Ovary (tissue), 9 donors: ENCODE measurements around the gene LDB2. TPM values are rescaled to one million over a fixed set of nuclear protein-coding genes. Genes with fewer than 3 reads are reported as not detected.

Source experiments
- DNase-seq, 5 donors: peaks; one replicate each; pipeline ENCODE4 v3.0.0-alpha.2; 2019 to 2020
- H3K27ac ChIP-seq, 2 donors: fragments of 200-600 bp; one replicate each; pipeline versions ENCODE4 v1.5.1 to v1.8.0; 2019 to 2022
- H3K27me3 ChIP-seq: fragments of 200-600 bp; one replicate; pipeline ENCODE4 v1.8.0; 2022
- H3K36me3 ChIP-seq: fragments of 200-600 bp; sonication (generic); one replicate; pipeline ENCODE4 v1.5.1; 2019
- H3K4me1 ChIP-seq: one replicate; pipeline ENCODE4 v1.8.1; 2013; ENCODE audit warnings: mild to moderate bottlenecking, moderate library complexity; ENCODE audit not compliant: insufficient read depth
- H3K4me3 ChIP-seq: fragments of 200-600 bp; sonication (generic); one replicate; pipeline ENCODE4 v1.5.1; 2017
- H3K9me3 ChIP-seq, 2 donors: fragments of 200-600 bp in 1 of 2; sonication (generic) in 1 of 2; one replicate each; pipeline versions ENCODE4 v1.5.1 to v1.8.1; 2013 to 2019; ENCODE audit warnings: mild to moderate bottlenecking in 1 of 2, moderate library complexity in 1 of 2
- EP300 ChIP-seq: sonication (generic); formaldehyde crosslinking; IDR thresholded peaks from one replicate; pipeline ENCODE4 v1.6.1; 2017; ENCODE audit warnings: antibody characterized with exemption
- POLR2A ChIP-seq: fragments of 450-650 bp; IDR thresholded peaks from one replicate; pipeline ENCODE4 v1.6.1; 2017; ENCODE audit warnings: antibody characterized with exemption, mild to moderate bottlenecking, moderate library complexity
- WGBS, 3 donors: extraction: QIAGEN DNeasy Blood & Tissue Kit in 1 of 3; methylation state at CpG; one replicate each; pipeline versions ENCODE4 v1.1.5 to v1.1.7; 2013 to 2017; 5-methylcytosine and 5-hydroxymethylcytosine counted together
- intact Hi-C, 4 donors: fragments of 100-400 bp; cut with DNase I; formaldehyde crosslinking; loops; one replicate each; pipeline versions ENCODE4 v1.11.0 to v1.15.1; 2022 to 2023
- polyA plus RNA-seq, 2 donors: library from polyadenylated mRNA; stranded (reverse); fragments of 200-250 nt in 1 of 2; fragments of 350-450 nt in 1 of 2; fragmentation: Illumina TruSeq in 1 of 2; extraction: RNeasy Lipid Tissue Mini Kit (QIAGEN cat#74804) in 1 of 2; gene quantifications; one replicate each; pipeline ENCODE4 v1.2.3, GENCODE V29; 2013 to 2014
- total RNA-seq, 7 donors: library from RNA; depleted of rRNA in 2 of 7; stranded (reverse); fragments of >200 nt in 2 of 7; fragmentation: NEBNext Ultra II Directional in 3 of 7; extraction: Animal tissue kit (Norgen Biotek cat#: 25700) in 3 of 7; gene quantifications; one replicate each; pipeline versions ENCODE4 v1.1.0 to v1.2.4, GENCODE V29; 2016 to 2023
- TF ChIP-seq, protein P1 (sequence below), 3 donors: fragments of 450-650 bp in 2 of 3; fragments of 200-600 bp in 1 of 3; IDR thresholded peaks; one replicate each; pipeline versions ENCODE4 v1.5.1 to v1.8.0; 2016 to 2022; ENCODE audit warnings: antibody characterized with exemption in 3 of 3, mild to moderate bottlenecking in 1 of 3
- donor health status: DM: no; HTN: no; CAD: no; lungs with moderate emphysema.
- donor health status: DM: no; HTN: no; CAD: no.
- donor health status: Bipolar disorder and iron deficiency.
- donor health status: DM: yes; HTN: yes; CAD: no.
- donor health status: DM: no; HTN: no; CAD: no.
- donor health status: DM: yes; HTN: yes; CAD: no.

LDB2 gene
- total and polyA plus RNA-seq, 9 donors = 17.0 to 89.1 (median 27.4) TPM

DNA sequence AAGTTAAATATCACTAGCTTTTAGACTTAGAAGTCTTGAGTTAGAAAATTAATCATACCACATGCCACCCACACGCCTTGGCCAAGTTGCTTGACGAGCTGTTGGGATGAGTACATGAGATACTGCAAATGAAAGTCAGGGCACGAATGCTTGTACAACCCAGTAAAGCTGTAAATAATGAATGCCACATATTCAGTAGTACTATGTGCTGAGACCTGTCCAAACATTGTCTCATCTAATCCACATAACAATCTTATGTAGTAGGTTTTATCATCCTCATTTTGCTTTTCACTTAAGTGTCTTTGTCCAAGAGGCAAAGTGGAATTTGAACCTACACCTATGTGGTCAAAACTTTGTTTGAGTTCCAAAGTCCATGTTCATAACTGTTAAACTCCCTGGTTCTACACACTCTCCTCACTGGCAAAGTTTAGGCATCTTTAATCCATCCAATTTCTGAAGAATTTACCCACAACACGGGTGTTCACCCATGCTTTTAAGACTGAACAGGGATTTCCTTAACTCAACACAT is 74.1 kb downstream of the LDB2 start:
- Histone ChIP-seq H3K4me1 (peaks cover 5% of the 10 kb centered on the region), H3K4me3 (no peak overlapping the region), H3K36me3 (no peaks in the 10 kb centered on the region), H3K27ac (no peak overlapping the region), H3K27me3 (no peaks in the 10 kb centered on the region), H3K9me3 (no peaks in the 10 kb centered on the region)
- intact Hi-C loops = no loop called here
- 85 to 93% (median 92%) methylated on average over 4 of the region's 4 CpGs for WGBS, 3 donors
- DNase-seq = no peak
- TF ChIP-seq, protein P1, sequence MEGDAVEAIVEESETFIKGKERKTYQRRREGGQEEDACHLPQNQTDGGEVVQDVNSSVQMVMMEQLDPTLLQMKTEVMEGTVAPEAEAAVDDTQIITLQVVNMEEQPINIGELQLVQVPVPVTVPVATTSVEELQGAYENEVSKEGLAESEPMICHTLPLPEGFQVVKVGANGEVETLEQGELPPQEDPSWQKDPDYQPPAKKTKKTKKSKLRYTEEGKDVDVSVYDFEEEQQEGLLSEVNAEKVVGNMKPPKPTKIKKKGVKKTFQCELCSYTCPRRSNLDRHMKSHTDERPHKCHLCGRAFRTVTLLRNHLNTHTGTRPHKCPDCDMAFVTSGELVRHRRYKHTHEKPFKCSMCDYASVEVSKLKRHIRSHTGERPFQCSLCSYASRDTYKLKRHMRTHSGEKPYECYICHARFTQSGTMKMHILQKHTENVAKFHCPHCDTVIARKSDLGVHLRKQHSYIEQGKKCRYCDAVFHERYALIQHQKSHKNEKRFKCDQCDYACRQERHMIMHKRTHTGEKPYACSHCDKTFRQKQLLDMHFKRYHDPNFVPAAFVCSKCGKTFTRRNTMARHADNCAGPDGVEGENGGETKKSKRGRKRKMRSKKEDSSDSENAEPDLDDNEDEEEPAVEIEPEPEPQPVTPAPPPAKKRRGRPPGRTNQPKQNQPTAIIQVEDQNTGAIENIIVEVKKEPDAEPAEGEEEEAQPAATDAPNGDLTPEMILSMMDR (IDR thresholded peaks at IDR 0.05) = no peak
- no peak for TF ChIP-seq POLR2A
- TF ChIP-seq EP300 = no peak

DNA sequence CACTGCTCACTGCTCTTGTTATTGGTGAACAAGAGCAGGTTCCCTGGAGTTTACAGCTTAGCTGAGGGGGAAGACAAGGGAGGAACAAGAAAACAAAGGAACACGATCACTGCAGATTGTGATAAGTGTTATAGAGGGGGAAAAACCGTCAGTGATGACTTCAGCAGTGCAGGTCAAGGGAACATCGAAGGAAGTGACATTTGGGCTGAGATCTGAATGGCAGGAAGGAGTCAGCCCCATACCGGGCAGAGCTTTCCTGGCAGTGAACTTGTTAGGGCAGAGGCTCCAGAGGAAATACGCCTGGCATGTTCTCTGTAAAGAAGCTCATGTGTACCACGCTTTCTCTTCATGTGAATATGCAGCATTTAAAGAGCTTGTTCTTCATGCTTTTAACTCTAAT is 78.1 kb downstream of the LDB2 start:
- no peaks in the 10 kb centered on the region for H3K4me1 ChIP-seq
- no peaks in the 10 kb centered on the region for H3K36me3 ChIP-seq
- no peak for DNase-seq
- intact Hi-C loops = no loop called here
- TF ChIP-seq, protein P1 (IDR thresholded peaks at IDR 0.05) = no peak
- TF ChIP-seq EP300 = no peak
- TF ChIP-seq POLR2A = no peak
- no peak overlapping the region for H3K4me3 ChIP-seq
- H3K27me3 ChIP-seq = no peaks in the 10 kb centered on the region
- no peaks in the 10 kb centered on the region for H3K9me3 ChIP-seq
- H3K27ac ChIP-seq = no peak overlapping the region
- 46 to 54% (median 50%) methylated on average over 6 of the region's 6 CpGs for WGBS, 3 donors

DNA sequence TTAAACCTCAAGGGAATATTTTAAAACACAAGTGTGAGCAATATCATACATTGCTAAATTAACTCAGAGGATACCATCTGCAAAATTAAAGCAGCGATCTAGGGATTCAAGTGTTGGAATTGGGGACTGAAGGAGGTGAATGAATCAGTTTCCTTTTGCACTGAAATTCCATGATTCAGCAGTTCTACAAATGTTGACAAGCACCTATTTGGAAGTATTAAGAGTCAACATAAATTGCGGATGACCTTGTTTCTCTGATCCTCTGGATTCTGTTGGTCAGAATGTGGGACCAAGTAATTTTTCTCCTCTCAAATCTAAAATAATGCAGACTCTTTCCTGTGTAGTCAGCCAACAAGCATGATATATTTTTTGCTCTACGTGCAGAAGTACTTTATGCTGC is 78.8 kb downstream of the LDB2 start:
- TF ChIP-seq EP300 (no peak), POLR2A (no peak)
- TF ChIP-seq, protein P1 (IDR thresholded peaks at IDR 0.05) = no peak
- 77 to 89% (median 83%) methylated on average over 3 of the region's 3 CpGs for WGBS, 3 donors
- Histone ChIP-seq H3K9me3 (no peaks in the 10 kb centered on the region), H3K4me1 (no peaks in the 10 kb centered on the region), H3K27ac (no peak overlapping the region), H3K4me3 (no peak overlapping the region), H3K27me3 (no peaks in the 10 kb centered on the region), H3K36me3 (no peaks in the 10 kb centered on the region)
- DNase-seq = no peak
- intact Hi-C loops = no loop called here

DNA sequence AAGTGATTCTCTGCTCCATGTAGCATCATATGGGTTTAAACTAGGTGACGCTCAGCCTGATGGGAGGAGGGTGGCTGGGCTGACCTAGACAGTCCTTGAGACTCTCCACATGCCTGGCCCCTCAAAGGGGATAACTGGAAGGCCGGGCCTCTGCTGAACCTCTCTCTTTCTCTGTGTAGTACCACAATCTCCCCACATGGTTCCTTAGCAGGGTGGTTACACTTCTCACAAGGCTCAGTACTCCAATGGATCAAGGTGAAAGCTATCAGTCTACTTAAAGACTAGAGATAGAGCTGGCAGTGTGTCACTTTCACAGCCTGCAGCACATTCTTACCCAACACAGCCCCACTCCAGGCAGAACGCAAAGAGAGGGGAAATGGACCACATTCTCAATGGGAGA is 80.4 kb downstream of the LDB2 start:
- Histone ChIP-seq H3K27me3 (no peaks in the 10 kb centered on the region), H3K4me1 (no peaks in the 10 kb centered on the region), H3K36me3 (no peaks in the 10 kb centered on the region), H3K9me3 (no peaks in the 10 kb centered on the region), H3K4me3 (no peak overlapping the region), H3K27ac (no peak overlapping the region)
- 92 to 93% (median 93%) methylated on average over 3 of the region's 3 CpGs for WGBS, 3 donors
- intact Hi-C loops = no loop called here
- DNase-seq = no peak
- TF ChIP-seq EP300 (no peak), POLR2A (no peak)
- TF ChIP-seq, protein P1 (IDR thresholded peaks at IDR 0.05) = no peak
